Stimulated activated CD8-positive, alpha-beta memory T cell treated with anti-CD3 and anti-CD28 coated beads, Interleukin-4, amount 100 ng/mL, for 48 hours (primary cell): ENCODE measurements around the gene FIS1.
"Not testable (repeated sequence)": the region's sequence is repeated elsewhere in the genome, so short reads cannot be mapped to it uniquely, and the experiment has no call there.

Experiments used
- DNase-seq: peaks from one replicate; pipeline ENCODE4 v3.0.0-alpha.2; 2020

The FIS1 gene

GRCh38 chr7:101244375-101245146, at the start of gene FIS1:
Gene FIS1, minus strand, starts transcription at chr7:101245081. Its CDS starts 77 bp downstream, at chr7:101245004.
- DNase-seq, result peak; percentile 95

DNA sequence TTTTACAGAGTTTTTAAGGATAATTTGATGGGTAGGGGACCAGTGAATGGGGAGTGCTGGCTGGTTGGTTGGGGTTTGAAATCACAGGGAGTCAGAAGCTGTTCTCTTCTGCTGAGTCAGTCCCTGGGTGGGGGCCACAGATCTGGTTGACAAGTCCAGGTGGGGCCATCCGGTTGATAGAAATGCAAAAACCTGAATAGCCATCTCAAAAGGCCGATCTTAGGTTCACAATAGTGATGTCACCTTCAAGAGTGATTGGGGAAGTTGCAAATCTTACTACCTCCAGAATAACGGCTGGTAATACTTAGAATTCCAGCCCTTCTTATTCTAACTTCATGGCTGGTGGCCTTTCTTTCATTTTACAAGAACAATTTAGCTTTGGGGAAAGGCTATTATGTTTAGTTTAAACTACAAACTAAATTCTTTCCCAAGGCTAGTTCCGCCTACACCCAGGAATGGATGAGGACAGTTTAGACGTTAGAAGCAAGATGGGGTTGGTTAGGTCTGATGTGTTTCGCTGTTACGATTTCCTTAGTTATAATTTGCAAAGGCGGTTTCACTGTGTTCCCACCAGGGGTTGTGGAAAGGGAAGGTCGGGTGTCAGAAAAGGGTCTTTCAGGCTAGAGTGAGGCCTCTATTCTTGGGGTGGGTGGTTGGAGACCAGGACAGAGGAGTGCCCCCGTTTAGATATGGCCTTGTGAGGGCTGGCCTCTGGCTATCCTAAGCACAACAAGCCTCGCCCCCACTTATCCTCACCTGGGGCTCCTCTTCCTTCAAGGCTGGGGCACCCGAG, 49.4 kb upstream of the FIS1 start:
- DNase-seq, result no peak

- DNase-seq, result not testable (repeated sequence)
Measured at GRCh38 chr7:101293069-101294021, 48.5 kb upstream of the FIS1 start.

DNA sequence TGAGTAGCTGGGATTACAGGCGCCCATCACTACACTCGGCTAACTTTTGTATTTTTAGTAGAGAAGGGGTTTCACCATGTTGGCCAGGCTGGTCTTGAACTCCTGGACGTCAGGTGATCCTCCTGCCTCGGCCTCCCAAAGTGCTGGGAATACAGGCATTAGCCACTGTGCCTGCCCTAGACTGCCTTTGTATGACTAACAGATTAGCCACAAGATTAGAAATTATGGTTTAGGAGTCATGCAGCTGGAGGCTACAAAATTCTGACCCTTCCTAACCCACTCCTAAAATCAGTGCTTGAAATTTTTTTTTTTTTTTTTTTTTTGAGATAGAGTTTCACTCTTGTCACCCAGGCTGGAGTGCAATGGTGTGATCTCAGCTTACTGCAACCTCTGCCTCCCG, 47.7 kb upstream of the FIS1 start:
- not testable (repeated sequence) for DNase-seq

DNA sequence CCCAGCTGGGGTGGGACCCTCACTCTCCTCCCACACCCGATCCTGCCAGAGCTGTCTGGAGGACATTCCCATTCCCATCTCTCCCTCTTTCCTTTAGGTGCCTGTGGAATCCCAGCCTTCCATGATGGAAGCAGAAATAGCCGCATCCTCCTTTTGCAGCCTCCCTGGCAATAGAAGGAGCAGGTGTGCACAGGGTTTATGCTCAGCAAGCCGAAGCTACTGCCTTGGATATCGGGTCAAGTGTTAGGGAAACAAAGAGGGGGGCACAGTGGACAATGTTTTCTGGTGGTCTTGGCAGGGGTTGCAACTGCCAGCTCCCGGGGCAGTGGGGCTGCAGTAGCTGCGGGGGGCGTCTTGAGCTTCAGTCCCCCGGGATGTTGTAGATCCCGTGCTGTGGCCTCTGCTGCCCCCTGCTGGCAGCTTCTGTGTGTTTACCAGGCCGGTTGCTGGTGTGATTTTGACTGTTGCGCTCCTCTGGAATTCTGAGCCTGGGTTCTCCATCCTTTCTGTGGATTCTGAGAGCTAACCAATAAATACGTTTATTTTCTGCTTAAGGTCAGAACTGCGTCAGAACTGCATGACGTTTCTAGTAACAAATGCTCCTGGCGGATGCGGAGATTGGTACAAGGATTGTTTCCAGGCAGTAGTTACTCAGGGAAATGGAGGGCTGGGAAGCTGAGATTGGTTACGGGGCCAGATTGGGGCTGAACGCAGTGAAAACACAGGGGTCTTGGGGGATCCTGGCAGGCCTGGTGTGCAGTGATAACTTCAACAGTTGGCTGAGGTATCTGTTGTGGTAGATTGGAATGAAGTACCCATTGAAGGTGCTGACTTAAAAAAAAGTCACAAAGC, 45.5 kb upstream of the FIS1 start:
- DNase-seq, result peak; percentile 83

DNA sequence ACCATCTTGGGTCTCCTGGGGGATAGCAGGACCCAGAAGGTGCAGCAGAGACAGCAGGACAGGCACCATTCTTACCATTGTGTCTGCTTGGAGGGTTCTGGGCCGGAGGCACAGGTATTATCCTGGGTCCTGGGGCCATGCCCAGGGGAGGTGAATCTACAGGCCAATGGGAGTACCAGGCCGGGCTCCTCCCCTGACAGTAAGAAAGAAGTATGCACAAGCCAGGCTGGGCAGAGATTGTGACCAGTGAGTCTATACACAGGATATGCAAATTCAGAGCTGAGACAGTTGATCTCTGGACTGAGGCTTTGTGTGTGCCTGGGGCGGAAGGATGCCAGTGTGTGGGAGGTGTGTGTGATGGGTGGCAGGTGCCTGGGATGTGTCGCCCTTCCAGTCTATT, 44.8 kb upstream of the FIS1 start:
- not testable (repeated sequence) for DNase-seq

DNA sequence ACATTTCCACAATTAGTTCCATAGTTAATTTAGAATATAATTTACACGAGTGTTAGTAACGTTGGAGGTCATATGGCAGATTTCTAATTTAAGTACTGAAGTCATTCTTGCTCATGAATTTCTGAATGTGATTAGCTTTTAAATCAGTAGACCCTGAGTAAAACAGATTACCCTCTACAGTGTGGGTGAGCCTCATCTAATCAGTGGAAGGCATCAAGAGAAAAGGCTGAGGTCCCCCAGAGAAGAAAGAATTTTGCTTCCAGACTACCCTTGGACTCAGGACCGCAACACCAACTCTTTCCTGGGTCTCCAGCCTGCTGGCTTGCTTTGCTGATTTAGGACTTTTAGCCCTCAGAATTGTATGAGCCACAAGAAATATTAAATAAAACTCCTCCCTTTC, 43.6 kb upstream of the FIS1 start:
- no peak for DNase-seq

DNA sequence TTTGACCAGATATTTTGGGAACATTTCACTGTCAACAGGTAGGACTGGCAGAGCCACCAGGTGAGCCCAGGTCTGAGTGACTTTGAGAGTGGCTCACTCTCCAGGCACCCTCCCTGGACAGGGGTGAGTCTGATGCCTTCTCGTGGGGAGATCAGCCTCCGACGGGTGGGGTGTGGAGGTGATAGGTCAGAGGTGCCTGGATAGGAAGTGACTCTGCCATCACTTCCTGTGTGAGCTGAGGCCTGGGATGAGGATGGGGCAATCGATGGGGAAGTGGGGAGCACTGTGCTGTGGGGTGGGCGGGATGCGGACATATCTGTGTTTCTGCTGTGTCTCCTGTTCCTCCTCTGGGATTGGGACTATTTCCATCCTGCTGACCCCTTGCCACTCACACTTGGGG, 42.2 kb upstream of the FIS1 start:
- no peak for DNase-seq

DNA sequence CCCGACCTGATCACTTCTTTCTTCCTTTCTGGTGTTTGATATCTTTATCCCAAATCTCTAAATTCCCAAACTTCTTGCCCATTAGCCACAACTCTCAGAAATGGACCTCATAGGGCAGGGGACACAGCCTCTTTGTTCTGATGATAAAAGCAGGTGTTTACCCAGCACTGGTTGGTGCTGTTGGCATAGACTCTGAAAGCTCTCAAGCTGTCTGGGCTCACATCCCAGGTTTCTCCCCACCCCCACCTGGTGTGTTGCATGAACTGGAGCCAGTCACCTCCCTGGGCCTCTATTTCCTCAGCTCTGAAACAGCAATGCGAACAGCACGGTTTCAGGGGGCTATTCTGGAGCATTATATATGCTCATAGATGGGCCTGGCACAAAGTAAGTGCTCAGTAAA, 41.0 kb upstream of the FIS1 start:
- DNase-seq, result not testable (repeated sequence)

GRCh38 chr7:101285171-101285570, 40.3 kb upstream of the FIS1 start:
- no peak for DNase-seq

- not testable (repeated sequence) for DNase-seq
Measured at GRCh38 chr7:101280912-101281311, 36.0 kb upstream of the FIS1 start.

DNA sequence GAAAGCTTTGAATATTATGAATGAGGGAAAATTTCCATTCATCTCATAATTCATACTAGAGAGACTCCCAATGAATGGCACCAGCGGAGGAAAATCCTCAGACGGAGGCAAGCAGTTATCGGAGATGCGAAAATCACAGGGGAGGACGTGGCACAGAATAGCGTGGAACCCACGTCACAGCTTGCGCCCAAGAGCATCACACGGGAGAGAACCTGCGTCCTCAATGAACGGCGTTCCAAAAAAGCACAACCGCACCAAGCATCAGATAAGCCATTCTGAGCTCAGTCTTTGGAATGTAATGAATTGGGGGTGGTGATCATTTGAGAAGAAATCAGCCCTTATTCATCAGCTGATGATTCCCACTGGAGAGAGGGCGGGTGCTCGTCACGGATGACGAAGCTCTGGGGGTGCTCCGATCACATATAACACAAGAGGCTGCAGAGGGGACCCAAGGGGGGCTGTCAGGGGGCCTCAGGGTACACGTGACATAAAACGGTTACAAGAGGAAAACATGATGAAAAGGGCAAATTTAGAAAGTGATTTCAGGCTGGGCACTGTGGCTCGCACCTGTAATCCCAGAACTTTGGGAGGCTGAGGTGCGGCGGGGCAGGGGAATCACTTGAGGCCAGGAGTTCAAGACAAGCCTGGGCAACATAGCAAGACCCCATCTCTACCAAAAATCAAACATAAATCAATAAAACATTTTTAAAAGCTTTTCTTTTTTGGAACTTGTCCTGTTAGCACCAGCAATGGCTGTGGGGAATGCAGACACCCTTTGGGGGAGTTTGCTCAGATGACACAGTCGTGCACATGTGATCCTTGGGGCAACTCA, 33.8 kb upstream of the FIS1 start:
- no peak for DNase-seq

GRCh38 chr7:101277155-101277554, 32.3 kb upstream of the FIS1 start:
- DNase-seq, result no peak

GRCh38 chr7:101273206-101273605, 28.3 kb upstream of the FIS1 start:
- no peak for DNase-seq

- no peak for DNase-seq
Measured at GRCh38 chr7:101271021-101271420, 26.1 kb upstream of the FIS1 start.

DNA sequence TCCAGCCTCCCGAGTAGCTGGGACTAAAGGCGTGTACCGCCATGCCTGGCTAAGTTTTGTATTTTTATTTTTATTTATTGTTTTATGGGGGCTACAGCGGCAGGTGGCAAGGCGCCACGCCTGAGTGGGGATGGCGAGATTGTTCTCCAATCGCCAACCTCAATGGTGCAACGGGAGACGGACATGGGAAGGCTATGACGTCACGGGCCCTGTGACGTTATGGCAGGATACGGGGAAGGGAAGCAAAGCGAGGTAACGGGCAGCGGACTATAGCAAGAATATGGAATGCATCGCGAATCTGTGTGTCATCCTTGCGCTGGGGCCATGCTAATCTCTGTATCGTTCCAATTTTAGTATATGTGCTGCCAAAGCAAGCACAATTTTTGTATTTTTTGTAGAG, 24.8 kb upstream of the FIS1 start:
- DNase-seq, result no peak

DNA sequence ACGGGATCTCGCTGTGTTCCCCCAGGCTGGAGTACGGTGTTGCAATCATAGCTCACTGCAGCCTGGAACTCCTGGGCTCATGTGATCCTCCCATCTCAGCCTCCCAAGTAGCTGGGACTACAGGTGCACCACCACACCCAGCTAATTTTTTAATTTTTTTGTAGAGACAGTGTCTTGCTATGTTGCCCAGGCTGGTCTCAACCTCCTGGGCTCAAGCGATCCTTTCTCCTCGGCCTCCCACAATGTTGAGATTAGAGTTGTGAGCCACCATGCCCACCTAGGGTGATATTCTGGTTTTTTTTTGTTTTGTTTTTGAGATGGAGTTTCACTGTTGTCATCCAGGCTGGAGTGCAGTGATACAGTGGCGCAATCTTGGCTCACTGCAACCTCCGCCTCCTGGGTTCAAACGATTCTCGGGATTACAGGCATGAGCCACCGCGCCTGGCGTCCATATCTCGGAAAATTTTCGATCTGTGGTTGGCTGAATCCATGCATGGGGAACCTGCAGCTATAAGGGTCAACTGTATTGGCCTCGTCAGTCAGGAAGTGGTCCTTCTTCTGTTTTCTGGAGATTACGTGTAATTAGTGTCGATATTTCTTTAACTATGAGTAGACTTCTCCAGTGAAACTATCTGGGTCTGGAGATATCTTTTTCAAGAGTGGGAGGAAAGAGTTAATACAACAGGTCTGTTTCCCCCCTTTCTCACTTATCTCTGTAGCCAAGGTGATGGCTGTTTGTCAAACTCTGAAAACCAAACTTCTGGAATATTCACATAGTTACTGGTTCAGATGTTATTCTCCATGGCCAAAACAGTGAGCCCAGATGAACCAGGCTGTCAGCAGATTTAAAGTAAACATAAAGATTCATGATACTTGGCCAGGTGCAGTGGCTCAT, 21.0 kb upstream of the FIS1 start:
- no peak for DNase-seq

- DNase-seq, result not testable (repeated sequence)
Measured at GRCh38 chr7:101264102-101264706, 19.3 kb upstream of the FIS1 start.

GRCh38 chr7:101258243-101258731, 13.4 kb upstream of the FIS1 start:
- DNase-seq, result no peak
